GM23338 (cell line): ENCODE measurements around the gene ZDBF2. TPM values are rescaled to one million over a fixed set of nuclear protein-coding genes. Genes with fewer than 3 reads are reported as not detected.

Source experiments
- ATAC-seq: fragments of 200-7000 bp; cut with Tn5 transposase; 3 replicates; pipeline ENCODE4 v1.9.1; 2020
- DNase-seq: peaks from one replicate; pipeline ENCODE4 v3.0.0-alpha.2; 2015; ENCODE audit warnings: low spot score
- H2AFZ ChIP-seq: fragments of 200-600 bp; sonication (generic); 2 replicates; pipeline ENCODE4 v1.8.0; 2016; ENCODE audit warnings: antibody characterized with exemption, mild to moderate bottlenecking, moderate library complexity
- H3F3A ChIP-seq: fragments of 200-600 bp; sonication (generic); replicated peaks from 2 replicates; pipeline ENCODE4 v1.8.0; 2017; ENCODE audit warnings: antibody characterized with exemption, mixed run types, low read depth
- H3K27ac ChIP-seq: fragments of 200-600 bp; sonication (generic); 2 replicates; pipeline ENCODE4 v1.6.1; 2016; ENCODE audit warnings: low read depth
- H3K27me3 ChIP-seq: fragments of 200-600 bp; sonication (generic); 2 replicates; pipeline ENCODE4 v1.8.0; 2016; ENCODE audit warnings: mild to moderate bottlenecking, mixed run types, moderate library complexity; ENCODE audit not compliant: insufficient read depth
- H3K36me3 ChIP-seq: fragments of 200-600 bp; sonication (generic); 2 replicates; pipeline ENCODE4 v1.8.0; 2016; ENCODE audit warnings: mild to moderate bottlenecking; ENCODE audit not compliant: insufficient read depth
- H3K4me1 ChIP-seq: fragments of 200-600 bp; sonication (generic); 2 replicates; pipeline ENCODE4 v1.8.0; 2016; ENCODE audit warnings: mild to moderate bottlenecking, moderate library complexity; ENCODE audit not compliant: insufficient read depth
- H3K4me2 ChIP-seq: fragments of 200-600 bp; sonication (generic); 2 replicates; pipeline ENCODE4 v1.7.1; 2017; ENCODE audit warnings: mixed run types
- H3K4me3 ChIP-seq: fragments of 200-600 bp; sonication (generic); 2 replicates; pipeline ENCODE4 v1.6.1; 2016; ENCODE audit warnings: mixed run types
- H3K79me2 ChIP-seq: fragments of 200-600 bp; sonication (generic); replicated peaks from 2 replicates; pipeline ENCODE4 v1.8.0; 2017; ENCODE audit warnings: mild to moderate bottlenecking; ENCODE audit not compliant: insufficient read depth
- H3K9me2 ChIP-seq: fragments of 200-600 bp; sonication (generic); 2 replicates; pipeline ENCODE4 v1.8.0; 2017; ENCODE audit not compliant: insufficient read depth
- H4K20me1 ChIP-seq: fragments of 200-600 bp; sonication (generic); replicated peaks from 2 replicates; pipeline ENCODE4 v1.8.0; 2017; ENCODE audit warnings: mild to moderate bottlenecking; ENCODE audit not compliant: insufficient read depth
- H3K27ac Mint-ChIP-seq: 2 replicates; pipeline ENCODE4 v1.8.0; 2020; ENCODE audit warnings: inconsistent platforms, mild to moderate bottlenecking, moderate library complexity, mixed read lengths
- H3K27me3 Mint-ChIP-seq: 3 replicates; pipeline ENCODE4 v1.8.0; 2022; ENCODE audit warnings: low read depth, mild to moderate bottlenecking, moderate library complexity, mixed read lengths, inconsistent platforms; ENCODE audit not compliant: insufficient read depth, poor library complexity
- H3K36me3 Mint-ChIP-seq: 3 replicates; pipeline ENCODE4 v1.8.0; 2021; ENCODE audit warnings: low read depth, mild to moderate bottlenecking, inconsistent platforms, moderate library complexity, mixed read lengths
- H3K4me1 Mint-ChIP-seq: 3 replicates; pipeline ENCODE4 v1.8.0; 2020; ENCODE audit warnings: mild to moderate bottlenecking, inconsistent platforms, mixed read lengths
- H3K4me3 Mint-ChIP-seq: 3 replicates; pipeline ENCODE4 v1.8.0; 2021; ENCODE audit warnings: moderate library complexity, mild to moderate bottlenecking, inconsistent platforms, mixed read lengths
- H3K9me3 Mint-ChIP-seq: 3 replicates; pipeline ENCODE4 v1.8.0; 2020; ENCODE audit warnings: moderate library complexity, mild to moderate bottlenecking, inconsistent platforms, mixed read lengths
- CREB1 ChIP-seq: fragments of 250-450 bp; sonication (Bioruptor Pico); IDR thresholded peaks from 2 replicates; pipeline ENCODE4 v1.5.0; 2020; ENCODE audit warnings: low read depth, mild to moderate bottlenecking, moderate library complexity
- EZH2phosphoT487 ChIP-seq: fragments of 200-600 bp; sonication (generic); IDR thresholded peaks from one replicate; pipeline ENCODE4 v1.8.1; 2018; ENCODE audit warnings: antibody characterized with exemption; ENCODE audit not compliant: unreplicated experiment
- JUNB ChIP-seq: IDR thresholded peaks from one replicate; pipeline ENCODE4 v1.6.1; 2016; ENCODE audit warnings: antibody characterized with exemption; ENCODE audit not compliant: unreplicated experiment
- NANOG ChIP-seq: IDR thresholded peaks from 2 replicates; pipeline ENCODE4 v1.6.1; 2016; ENCODE audit warnings: antibody characterized with exemption, borderline replicate concordance
- STAT1 ChIP-seq: IDR thresholded peaks from one replicate; pipeline ENCODE4 v1.6.1; 2016; ENCODE audit warnings: antibody characterized with exemption; ENCODE audit not compliant: unreplicated experiment
- ZNF114 ChIP-seq: fragments of 250-450 bp; sonication (Bioruptor Pico); IDR thresholded peaks from 2 replicates; pipeline ENCODE4 v1.5.0; 2020; ENCODE audit warnings: mild to moderate bottlenecking, moderate library complexity
- ZNF331 ChIP-seq: fragments of 250-450 bp; sonication (Bioruptor Pico); IDR thresholded peaks from 2 replicates; pipeline ENCODE4 v1.5.0; 2020; ENCODE audit warnings: low read depth, mild to moderate bottlenecking, moderate library complexity
- polyA plus RNA-seq: library from polyadenylated mRNA; unstranded; fragments of >200 nt; fragmentation: Nextera tagmentation; extraction: Ambion mirVana; gene quantifications from 2 replicates; pipeline ENCODE4 v1.2.1, GENCODE V29; 2016
- total RNA-seq: library from RNA; depleted of rRNA; stranded (reverse); fragments of >200 nt; shearing (Covaris generic); gene quantifications from 2 replicates; pipeline ENCODE4 v1.2.3, GENCODE V29; 2014
- TF ChIP-seq, protein P1 (sequence below): fragments of 250-450 bp; sonication (Bioruptor Pico); IDR thresholded peaks from 2 replicates; pipeline ENCODE4 v1.5.0; 2020; ENCODE audit warnings: mild to moderate bottlenecking, moderate library complexity
- TF ChIP-seq, protein P2 (sequence below), 2 experiments: fragments of 200-600 bp in 1 of 2; sonication (generic) in 1 of 2; conservative IDR thresholded peaks; 2 replicates each; pipeline versions ENCODE4 v1.5.1 to v1.6.1; 2016 to 2017; ENCODE audit warnings: antibody characterized with exemption in 2 of 2, low read depth in 2 of 2, mild to moderate bottlenecking in 2 of 2, moderate library complexity in 1 of 2
- TF ChIP-seq, protein P3 (sequence below): IDR thresholded peaks from 2 replicates; pipeline ENCODE4 v1.6.1; 2016; ENCODE audit warnings: antibody characterized with exemption

ZDBF2 gene
- total and polyA plus RNA-seq, 2 experiments from 2014 or later: 7.6 to 41.1 TPM

DNA sequence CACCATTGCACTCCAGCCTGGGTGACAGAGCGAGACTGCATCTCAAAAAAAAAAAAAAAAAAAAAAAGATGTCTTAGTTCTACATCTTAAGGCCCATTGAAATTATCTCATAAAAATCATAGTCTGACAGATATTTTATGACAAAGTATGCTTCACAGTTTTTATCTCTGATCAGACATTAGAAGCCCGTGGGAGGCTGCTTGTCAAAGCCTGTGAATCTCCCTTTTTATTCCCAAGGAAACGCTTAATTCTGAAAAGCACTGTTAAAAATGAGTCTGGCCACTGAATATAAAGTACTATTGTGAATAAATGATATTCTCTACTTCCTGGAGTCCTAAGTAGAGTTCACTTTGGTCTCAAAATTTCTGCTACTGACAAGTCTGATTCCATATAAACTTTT, 71.1 kb downstream of the ZDBF2 start:
- Mint-ChIP-seq H3K36me3 (peaks cover 20% of the 10 kb centered on the region), H3K9me3 (peaks cover 42% of the 10 kb centered on the region), H3K27ac (no peak overlapping the region), H3K4me1 (no peaks in the 10 kb centered on the region), H3K4me3 (no peak overlapping the region), H3K27me3 (no peaks in the 10 kb centered on the region)
- no peaks in the 10 kb centered on the region for H3K36me3 ChIP-seq
- no peaks in the 10 kb centered on the region for H3K4me1 ChIP-seq
- H3K27ac ChIP-seq: no peak overlapping the region
- no peak overlapping the region for H2AFZ ChIP-seq
- H3F3A ChIP-seq: no peaks in the 10 kb centered on the region
- no peaks in the 10 kb centered on the region for H3K27me3 ChIP-seq
- DNase-seq (no peak), ATAC-seq (no peak)
- TF ChIP-seq, protein P1, sequence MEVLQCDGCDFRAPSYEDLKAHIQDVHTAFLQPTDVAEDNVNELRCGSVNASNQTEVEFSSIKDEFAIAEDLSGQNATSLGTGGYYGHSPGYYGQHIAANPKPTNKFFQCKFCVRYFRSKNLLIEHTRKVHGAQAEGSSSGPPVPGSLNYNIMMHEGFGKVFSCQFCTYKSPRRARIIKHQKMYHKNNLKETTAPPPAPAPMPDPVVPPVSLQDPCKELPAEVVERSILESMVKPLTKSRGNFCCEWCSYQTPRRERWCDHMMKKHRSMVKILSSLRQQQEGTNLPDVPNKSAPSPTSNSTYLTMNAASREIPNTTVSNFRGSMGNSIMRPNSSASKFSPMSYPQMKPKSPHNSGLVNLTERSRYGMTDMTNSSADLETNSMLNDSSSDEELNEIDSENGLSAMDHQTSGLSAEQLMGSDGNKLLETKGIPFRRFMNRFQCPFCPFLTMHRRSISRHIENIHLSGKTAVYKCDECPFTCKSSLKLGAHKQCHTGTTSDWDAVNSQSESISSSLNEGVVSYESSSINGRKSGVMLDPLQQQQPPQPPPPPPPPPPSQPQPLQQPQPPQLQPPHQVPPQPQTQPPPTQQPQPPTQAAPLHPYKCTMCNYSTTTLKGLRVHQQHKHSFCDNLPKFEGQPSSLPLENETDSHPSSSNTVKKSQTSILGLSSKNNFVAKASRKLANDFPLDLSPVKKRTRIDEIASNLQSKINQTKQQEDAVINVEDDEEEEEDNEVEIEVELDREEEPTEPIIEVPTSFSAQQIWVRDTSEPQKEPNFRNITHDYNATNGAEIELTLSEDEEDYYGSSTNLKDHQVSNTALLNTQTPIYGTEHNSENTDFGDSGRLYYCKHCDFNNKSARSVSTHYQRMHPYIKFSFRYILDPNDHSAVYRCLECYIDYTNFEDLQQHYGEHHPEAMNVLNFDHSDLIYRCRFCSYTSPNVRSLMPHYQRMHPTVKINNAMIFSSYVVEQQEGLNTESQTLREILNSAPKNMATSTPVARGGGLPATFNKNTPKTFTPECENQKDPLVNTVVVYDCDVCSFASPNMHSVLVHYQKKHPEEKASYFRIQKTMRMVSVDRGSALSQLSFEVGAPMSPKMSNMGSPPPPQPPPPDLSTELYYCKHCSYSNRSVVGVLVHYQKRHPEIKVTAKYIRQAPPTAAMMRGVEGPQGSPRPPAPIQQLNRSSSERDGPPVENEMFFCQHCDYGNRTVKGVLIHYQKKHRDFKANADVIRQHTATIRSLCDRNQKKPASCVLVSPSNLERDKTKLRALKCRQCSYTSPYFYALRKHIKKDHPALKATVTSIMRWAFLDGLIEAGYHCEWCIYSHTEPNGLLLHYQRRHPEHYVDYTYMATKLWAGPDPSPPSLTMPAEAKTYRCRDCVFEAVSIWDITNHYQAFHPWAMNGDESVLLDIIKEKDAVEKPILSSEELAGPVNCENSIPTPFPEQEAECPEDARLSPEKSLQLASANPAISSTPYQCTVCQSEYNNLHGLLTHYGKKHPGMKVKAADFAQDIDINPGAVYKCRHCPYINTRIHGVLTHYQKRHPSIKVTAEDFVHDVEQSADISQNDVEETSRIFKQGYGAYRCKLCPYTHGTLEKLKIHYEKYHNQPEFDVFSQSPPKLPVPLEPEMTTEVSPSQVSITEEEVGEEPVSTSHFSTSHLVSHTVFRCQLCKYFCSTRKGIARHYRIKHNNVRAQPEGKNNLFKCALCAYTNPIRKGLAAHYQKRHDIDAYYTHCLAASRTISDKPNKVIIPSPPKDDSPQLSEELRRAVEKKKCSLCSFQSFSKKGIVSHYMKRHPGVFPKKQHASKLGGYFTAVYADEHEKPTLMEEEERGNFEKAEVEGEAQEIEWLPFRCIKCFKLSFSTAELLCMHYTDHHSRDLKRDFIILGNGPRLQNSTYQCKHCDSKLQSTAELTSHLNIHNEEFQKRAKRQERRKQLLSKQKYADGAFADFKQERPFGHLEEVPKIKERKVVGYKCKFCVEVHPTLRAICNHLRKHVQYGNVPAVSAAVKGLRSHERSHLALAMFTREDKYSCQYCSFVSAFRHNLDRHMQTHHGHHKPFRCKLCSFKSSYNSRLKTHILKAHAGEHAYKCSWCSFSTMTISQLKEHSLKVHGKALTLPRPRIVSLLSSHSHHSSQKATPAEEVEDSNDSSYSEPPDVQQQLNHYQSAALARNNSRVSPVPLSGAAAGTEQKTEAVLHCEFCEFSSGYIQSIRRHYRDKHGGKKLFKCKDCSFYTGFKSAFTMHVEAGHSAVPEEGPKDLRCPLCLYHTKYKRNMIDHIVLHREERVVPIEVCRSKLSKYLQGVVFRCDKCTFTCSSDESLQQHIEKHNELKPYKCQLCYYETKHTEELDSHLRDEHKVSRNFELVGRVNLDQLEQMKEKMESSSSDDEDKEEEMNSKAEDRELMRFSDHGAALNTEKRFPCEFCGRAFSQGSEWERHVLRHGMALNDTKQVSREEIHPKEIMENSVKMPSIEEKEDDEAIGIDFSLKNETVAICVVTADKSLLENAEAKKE (CRISPR knock-in tag): no peak
- TF ChIP-seq, protein P2, sequence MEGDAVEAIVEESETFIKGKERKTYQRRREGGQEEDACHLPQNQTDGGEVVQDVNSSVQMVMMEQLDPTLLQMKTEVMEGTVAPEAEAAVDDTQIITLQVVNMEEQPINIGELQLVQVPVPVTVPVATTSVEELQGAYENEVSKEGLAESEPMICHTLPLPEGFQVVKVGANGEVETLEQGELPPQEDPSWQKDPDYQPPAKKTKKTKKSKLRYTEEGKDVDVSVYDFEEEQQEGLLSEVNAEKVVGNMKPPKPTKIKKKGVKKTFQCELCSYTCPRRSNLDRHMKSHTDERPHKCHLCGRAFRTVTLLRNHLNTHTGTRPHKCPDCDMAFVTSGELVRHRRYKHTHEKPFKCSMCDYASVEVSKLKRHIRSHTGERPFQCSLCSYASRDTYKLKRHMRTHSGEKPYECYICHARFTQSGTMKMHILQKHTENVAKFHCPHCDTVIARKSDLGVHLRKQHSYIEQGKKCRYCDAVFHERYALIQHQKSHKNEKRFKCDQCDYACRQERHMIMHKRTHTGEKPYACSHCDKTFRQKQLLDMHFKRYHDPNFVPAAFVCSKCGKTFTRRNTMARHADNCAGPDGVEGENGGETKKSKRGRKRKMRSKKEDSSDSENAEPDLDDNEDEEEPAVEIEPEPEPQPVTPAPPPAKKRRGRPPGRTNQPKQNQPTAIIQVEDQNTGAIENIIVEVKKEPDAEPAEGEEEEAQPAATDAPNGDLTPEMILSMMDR (conservative IDR thresholded peaks at IDR 0.05; ENCODE audit: low read depth in 2 of 2): no peak
- H3K79me2 ChIP-seq: no peaks in the 10 kb centered on the region
- H3K4me3 ChIP-seq: no peak overlapping the region
- no peaks in the 10 kb centered on the region for H4K20me1 ChIP-seq
- H3K9me2 ChIP-seq: no peaks in the 10 kb centered on the region
- H3K4me2 ChIP-seq: no peak overlapping the region

DNA sequence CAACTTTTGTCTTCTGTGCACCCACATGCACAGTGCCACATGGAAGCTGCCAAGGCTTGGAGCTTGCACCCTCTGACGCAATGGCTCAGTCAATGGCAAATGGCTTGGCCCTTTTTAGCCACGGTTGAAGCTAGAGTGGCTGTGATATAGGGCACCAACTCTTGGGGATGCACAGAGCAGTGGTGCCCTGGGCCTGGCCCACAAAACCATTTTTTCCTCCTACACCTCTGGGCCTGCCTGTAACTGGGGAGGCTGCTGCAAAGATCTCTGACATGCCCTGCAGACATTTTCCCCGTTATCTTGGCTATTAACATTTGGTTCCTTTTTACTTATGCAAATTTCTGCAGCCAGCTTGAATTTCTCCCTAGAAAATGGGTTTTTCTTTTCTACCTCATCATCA, 74.9 kb downstream of the ZDBF2 start:
- ATAC-seq (no peak), DNase-seq (no peak)
- Mint-ChIP-seq H3K4me3 (no peak overlapping the region), H3K9me3 (peaks cover 39% of the 10 kb centered on the region), H3K27ac (no peak overlapping the region), H3K4me1 (no peaks in the 10 kb centered on the region), H3K36me3 (peaks cover 20% of the 10 kb centered on the region), H3K27me3 (no peaks in the 10 kb centered on the region)
- no peak overlapping the region for H3K4me2 ChIP-seq
- no peaks in the 10 kb centered on the region for H3K4me1 ChIP-seq
- H3K9me2 ChIP-seq: no peaks in the 10 kb centered on the region
- H2AFZ ChIP-seq: no peak overlapping the region
- no peaks in the 10 kb centered on the region for H3K36me3 ChIP-seq
- H3K27ac ChIP-seq: no peak overlapping the region
- no peaks in the 10 kb centered on the region for H3F3A ChIP-seq
- no peaks in the 10 kb centered on the region for H3K27me3 ChIP-seq
- H3K79me2 ChIP-seq: no peaks in the 10 kb centered on the region
- no peaks in the 10 kb centered on the region for H4K20me1 ChIP-seq
- no peak overlapping the region for H3K4me3 ChIP-seq
- TF ChIP-seq EZH2phosphoT487 (no peak), ZNF114 (CRISPR knock-in tag) (no peak), STAT1 (no peak), JUNB (no peak), CREB1 (CRISPR knock-in tag) (no peak), ZNF331 (CRISPR knock-in tag) (no peak), NANOG (no peak)
- TF ChIP-seq, protein P3, sequence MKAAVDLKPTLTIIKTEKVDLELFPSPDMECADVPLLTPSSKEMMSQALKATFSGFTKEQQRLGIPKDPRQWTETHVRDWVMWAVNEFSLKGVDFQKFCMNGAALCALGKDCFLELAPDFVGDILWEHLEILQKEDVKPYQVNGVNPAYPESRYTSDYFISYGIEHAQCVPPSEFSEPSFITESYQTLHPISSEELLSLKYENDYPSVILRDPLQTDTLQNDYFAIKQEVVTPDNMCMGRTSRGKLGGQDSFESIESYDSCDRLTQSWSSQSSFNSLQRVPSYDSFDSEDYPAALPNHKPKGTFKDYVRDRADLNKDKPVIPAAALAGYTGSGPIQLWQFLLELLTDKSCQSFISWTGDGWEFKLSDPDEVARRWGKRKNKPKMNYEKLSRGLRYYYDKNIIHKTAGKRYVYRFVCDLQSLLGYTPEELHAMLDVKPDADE: no peak
